Immature natural killer cell (primary cell): ENCODE data around the gene CACYBP. TPM values are rescaled to one million over a fixed set of nuclear protein-coding genes. Genes with fewer than 3 reads are reported as not detected.

ENCODE experiments used
- DNase-seq, 3 donors: peaks; one replicate each; pipeline ENCODE4 v3.0.0; 2022; ENCODE audit warnings: mixed read lengths in 1 of 3
- H3K27ac Mint-ChIP-seq, 6 donors: one replicate each; pipeline ENCODE4 v1.8.0; 2020; ENCODE audit warnings: mixed read lengths in 6 of 6, mild to moderate bottlenecking in 5 of 6, inconsistent platforms in 4 of 6, moderate library complexity in 3 of 6
- H3K27me3 Mint-ChIP-seq, 3 donors: one replicate each; pipeline ENCODE4 v1.8.0; 2020 to 2021; ENCODE audit warnings: low read depth in 3 of 3, mild to moderate bottlenecking in 3 of 3, mixed read lengths in 3 of 3, moderate library complexity in 3 of 3, inconsistent platforms in 1 of 3
- H3K36me3 Mint-ChIP-seq, 3 donors: one replicate each; pipeline ENCODE4 v1.8.0; 2020; ENCODE audit warnings: mixed read lengths in 3 of 3, inconsistent platforms in 2 of 3, mild to moderate bottlenecking in 2 of 3
- H3K4me1 Mint-ChIP-seq, 2 donors: one replicate each; pipeline ENCODE4 v1.8.0; 2020; ENCODE audit warnings: inconsistent platforms in 2 of 2, mild to moderate bottlenecking in 2 of 2, mixed read lengths in 2 of 2, moderate library complexity in 1 of 2
- H3K4me3 Mint-ChIP-seq, 5 donors: one replicate each; pipeline ENCODE4 v1.8.0; 2020; ENCODE audit warnings: mild to moderate bottlenecking in 5 of 5, mixed read lengths in 5 of 5, inconsistent platforms in 3 of 5, moderate library complexity in 3 of 5
- H3K9me3 Mint-ChIP-seq, 6 donors: one replicate each; pipeline ENCODE4 v1.8.0; 2020; ENCODE audit warnings: mild to moderate bottlenecking in 6 of 6, mixed read lengths in 6 of 6, inconsistent platforms in 4 of 6, moderate library complexity in 3 of 6
- polyA plus RNA-seq, 3 donors: library from polyadenylated mRNA; unstranded; fragments of 300-500 nt; fragmentation: Illumina TruSeq; gene quantifications; one replicate each; pipeline ENCODE4 v1.2.3, GENCODE V29; 2021

The CACYBP gene
- 100 to 1,000 TPM; 131 to 160 (median 135) TPM for polyA plus RNA-seq

- Mint-ChIP-seq H3K4me1 (peaks cover 36 to 45% of the 10 kb centered on the region in 2 donors), H3K27me3 (peaks cover 2 to 4% (median 3%) of the 10 kb centered on the region in 3 donors), H3K9me3 (no peaks in the 10 kb centered on the region), H3K36me3 (peaks cover 0 to 3% (median 0%) of the 10 kb centered on the region in 3 donors), H3K27ac (peak within 1 kb of the TSS in 2 of 6 donors; percentile 88 to 94), H3K4me3 (no peak within 1 kb of the TSS)
- no peak for DNase-seq
Measured at GRCh38 chr1:174999936-175000696, at the start of gene CACYBP. CACYBP (plus strand) TSS chr1:174999947; CDS start chr1:175000181, 234 bp downstream.

- Mint-ChIP-seq H3K4me3 (no peak overlapping the region), H3K27me3 (no peaks in the 10 kb centered on the region), H3K4me1 (peaks cover 20 to 32% of the 10 kb centered on the region in 2 donors), H3K9me3 (no peaks in the 10 kb centered on the region), H3K27ac (peak overlapping the region in 2 of 6 donors; percentile 3 to 14), H3K36me3 (peaks cover 3 to 13% (median 4%) of the 10 kb centered on the region in 3 donors)
- no peak for DNase-seq
Measured at GRCh38 chr1:174953285-174954072, 46.3 kb upstream of the CACYBP start.

- Mint-ChIP-seq H3K27me3 (no peaks in the 10 kb centered on the region), H3K27ac (peak overlapping the region in 4 of 6 donors; percentile 45 to 73 (median 66)), H3K36me3 (peaks cover 3 to 13% (median 4%) of the 10 kb centered on the region in 3 donors), H3K9me3 (no peaks in the 10 kb centered on the region), H3K4me3 (no peak overlapping the region), H3K4me1 (peaks cover 20 to 38% of the 10 kb centered on the region in 2 donors)
- DNase-seq, result no peak
Measured at GRCh38 chr1:174954073-174954460, 45.7 kb upstream of the CACYBP start.

- H3K36me3 Mint-ChIP-seq, result peaks cover 4 to 13% (median 6%) of the 10 kb centered on the region in 3 donors
Measured at GRCh38 chr1:174954671-174955669, 44.8 kb upstream of the CACYBP start.

GRCh38 chr1:174956086-174956485 is 43.7 kb upstream of the CACYBP start:
- peaks cover 4 to 13% (median 6%) of the 10 kb centered on the region in 3 donors for H3K36me3 Mint-ChIP-seq
- H3K9me3 Mint-ChIP-seq, result no peaks in the 10 kb centered on the region
- H3K4me1 Mint-ChIP-seq, result peaks cover 22 to 39% of the 10 kb centered on the region in 2 donors
- no peak overlapping the region for H3K4me3 Mint-ChIP-seq
- no peak overlapping the region for H3K27ac Mint-ChIP-seq
- no peak for DNase-seq
- no peaks in the 10 kb centered on the region for H3K27me3 Mint-ChIP-seq

More at GRCh38 chr1:174954671-174955669, 44.8 kb upstream of the CACYBP start:
- no peaks in the 10 kb centered on the region for H3K27me3 Mint-ChIP-seq
- peak overlapping the region; percentile 10 to 76 (median 41) for H3K27ac Mint-ChIP-seq
- DNase-seq, result no peak
- H3K4me1 Mint-ChIP-seq, result peaks cover 20 to 39% of the 10 kb centered on the region in 2 donors
- no peak overlapping the region for H3K4me3 Mint-ChIP-seq
- H3K9me3 Mint-ChIP-seq, result no peaks in the 10 kb centered on the region

- H3K27me3 Mint-ChIP-seq, result no peaks in the 10 kb centered on the region
- H3K4me1 Mint-ChIP-seq, result peaks cover 22 to 39% of the 10 kb centered on the region in 2 donors
- no peak overlapping the region for H3K4me3 Mint-ChIP-seq
- no peaks in the 10 kb centered on the region for H3K9me3 Mint-ChIP-seq
- no peak for DNase-seq
- H3K36me3 Mint-ChIP-seq, result peaks cover 0 to 13% (median 6%) of the 10 kb centered on the region in 3 donors
- peak overlapping the region in 3 of 6 donors; percentile 55 to 67 (median 60) for H3K27ac Mint-ChIP-seq
Measured at GRCh38 chr1:174956976-174957375, 42.8 kb upstream of the CACYBP start.

- H3K4me1 Mint-ChIP-seq, result peaks cover 22 to 39% of the 10 kb centered on the region in 2 donors
- DNase-seq, result no peak
- H3K9me3 Mint-ChIP-seq, result no peaks in the 10 kb centered on the region
- H3K4me3 Mint-ChIP-seq, result peak overlapping the region; percentile 26 to 58 (median 45)
- no peaks in the 10 kb centered on the region for H3K27me3 Mint-ChIP-seq
- H3K27ac Mint-ChIP-seq, result peak overlapping the region; percentile 17 to 84 (median 76)
- peaks cover 0 to 13% (median 6%) of the 10 kb centered on the region in 3 donors for H3K36me3 Mint-ChIP-seq
Measured at GRCh38 chr1:174957829-174958228, 41.9 kb upstream of the CACYBP start.

- Mint-ChIP-seq H3K36me3 (peaks cover 0 to 13% (median 6%) of the 10 kb centered on the region in 3 donors), H3K4me1 (peaks cover 25 to 44% of the 10 kb centered on the region in 2 donors), H3K4me3 (peak overlapping the region in 2 of 5 donors; percentile 7 to 26), H3K27ac (peak overlapping the region in 5 of 6 donors; percentile 17 to 84 (median 68)), H3K27me3 (no peaks in the 10 kb centered on the region), H3K9me3 (no peaks in the 10 kb centered on the region)
- no peak for DNase-seq
Measured at GRCh38 chr1:174958396-174958795, 41.4 kb upstream of the CACYBP start.

GRCh38 chr1:174960362-174960761 is 39.4 kb upstream of the CACYBP start:
- peaks cover 35 to 48% of the 10 kb centered on the region in 2 donors for H3K4me1 Mint-ChIP-seq
- no peak overlapping the region for H3K4me3 Mint-ChIP-seq
- DNase-seq, result no peak
- peaks cover 0 to 5% (median 5%) of the 10 kb centered on the region in 3 donors for H3K27me3 Mint-ChIP-seq
- no peaks in the 10 kb centered on the region for H3K9me3 Mint-ChIP-seq
- no peak overlapping the region for H3K27ac Mint-ChIP-seq
- peaks cover 0 to 13% (median 6%) of the 10 kb centered on the region in 3 donors for H3K36me3 Mint-ChIP-seq

GRCh38 chr1:174963529-174964125 is 36.1 kb upstream of the CACYBP start:
- Mint-ChIP-seq H3K4me3 (peak overlapping the region in 3 of 5 donors; percentile 78 to 91 (median 86)), H3K27me3 (peaks cover 6 to 12% (median 6%) of the 10 kb centered on the region in 3 donors), H3K4me1 (peaks cover 54 to 59% of the 10 kb centered on the region in 2 donors), H3K36me3 (peaks cover 0 to 3% (median 0%) of the 10 kb centered on the region in 3 donors), H3K27ac (peak overlapping the region; percentile 91 to 99 (median 96)), H3K9me3 (no peaks in the 10 kb centered on the region)
- no peak for DNase-seq

GRCh38 chr1:174964261-174964971 is 35.3 kb upstream of the CACYBP start:
- Mint-ChIP-seq H3K4me3 (peak overlapping the region; percentile 78 to 91 (median 79)), H3K27ac (peak overlapping the region; percentile 91 to 99 (median 96)), H3K9me3 (no peaks in the 10 kb centered on the region), H3K4me1 (peaks cover 62% of the 10 kb centered on the region in 2 donors), H3K27me3 (peaks cover 10 to 19% (median 14%) of the 10 kb centered on the region in 3 donors), H3K36me3 (peaks cover 0 to 3% (median 0%) of the 10 kb centered on the region in 3 donors)
- peak; percentile 50 to 62 (median 53) for DNase-seq

GRCh38 chr1:174964972-174965361 is 34.8 kb upstream of the CACYBP start:
- Mint-ChIP-seq H3K4me3 (peak overlapping the region; percentile 78 to 91 (median 79)), H3K27me3 (peaks cover 12 to 23% (median 18%) of the 10 kb centered on the region in 3 donors), H3K4me1 (peaks cover 67 to 68% of the 10 kb centered on the region in 2 donors), H3K27ac (peak overlapping the region; percentile 91 to 99 (median 96)), H3K9me3 (no peaks in the 10 kb centered on the region), H3K36me3 (peaks cover 0 to under 1% (median 0%) of the 10 kb centered on the region in 3 donors)
- peak; percentile 36 to 49 (median 44) for DNase-seq
